ENCODE measurements around the gene RAD50. TPM values are rescaled to one million over a fixed set of nuclear protein-coding genes. Genes with fewer than 3 reads are reported as not detected.

The RAD50 gene
- total and polyA plus RNA-seq, 10 donors, result 4.2 to 34.0 (median 25.7) TPM

GRCh38 chr5:132684922-132685720 lies 128.3 kb downstream of the RAD50 start:
- H3K36me3 ChIP-seq, result no peaks in the 10 kb centered on the region
- peaks cover 0 to 23% (median 4%) of the 10 kb centered on the region in 6 donors for H3K4me1 ChIP-seq
- intact Hi-C loops (cut with DNase I; ENCODE audit: low total_unique reads), result no loop called here
- no peaks in the 10 kb centered on the region for H3K27me3 ChIP-seq (replicated peaks in 1 of 7)
- TF ChIP-seq POLR2A (IDR thresholded peaks at IDR 0.05) (no peak), CTCF (IDR thresholded peaks at IDR 0.05 in 8 of 11, conservative IDR thresholded peaks at IDR 0.05 in 3 of 11) (no peak), POLR2AphosphoS5 (IDR thresholded peaks at IDR 0.05) (no peak)
- 85 to 91% (median 88%) methylated on average over 12 of the region's 12 CpGs for WGBS, 5 donors
- no peak overlapping the region for H3K27ac ChIP-seq
- H3K4me3 ChIP-seq, result no peak overlapping the region
- no peaks in the 10 kb centered on the region for H3K9me3 ChIP-seq
- no peak for DNase-seq

- Histone ChIP-seq H3K36me3 (no peaks in the 10 kb centered on the region), H3K4me3 (no peak overlapping the region), H3K27ac (no peak overlapping the region), H3K9me3 (no peaks in the 10 kb centered on the region), H3K4me1 (peaks cover 0 to 20% (median 4%) of the 10 kb centered on the region in 6 donors), H3K27me3 (replicated peaks in 1 of 7) (no peaks in the 10 kb centered on the region)
- DNase-seq, result no peak
- WGBS, 5 donors, result 91 to 98% (median 96%) methylated on average over 3 of the region's 3 CpGs
- intact Hi-C loops (cut with DNase I; ENCODE audit: low total_unique reads), result no loop called here
- TF ChIP-seq POLR2AphosphoS5 (IDR thresholded peaks at IDR 0.05), result no peak
Measured at GRCh38 chr5:132686193-132686592, 129.4 kb downstream of the RAD50 start.

- 64 to 82% (median 77%) methylated on average over 5 of the region's 5 CpGs for WGBS, 5 donors
- DNase-seq, result no peak
- TF ChIP-seq CTCF (IDR thresholded peaks at IDR 0.05 in 8 of 11, conservative IDR thresholded peaks at IDR 0.05 in 3 of 11) (no peak), POLR2A (IDR thresholded peaks at IDR 0.05) (no peak), POLR2AphosphoS5 (IDR thresholded peaks at IDR 0.05) (no peak)
- no peaks in the 10 kb centered on the region for H3K9me3 ChIP-seq
- intact Hi-C loops (cut with DNase I; ENCODE audit: low total_unique reads), result no loop called here
- H3K36me3 ChIP-seq, result no peaks in the 10 kb centered on the region
- no peaks in the 10 kb centered on the region for H3K27me3 ChIP-seq (replicated peaks in 1 of 7)
- H3K4me3 ChIP-seq, result no peak overlapping the region
- no peak overlapping the region for H3K27ac ChIP-seq
- H3K4me1 ChIP-seq, result peaks cover 0 to 16% (median 4%) of the 10 kb centered on the region in 6 donors
Measured at GRCh38 chr5:132687995-132688394, 131.2 kb downstream of the RAD50 start.

GRCh38 chr5:132688536-132689339 lies 132.0 kb downstream of the RAD50 start:
- intact Hi-C loops (cut with DNase I; ENCODE audit: low total_unique reads), result no loop called here
- no peak for TF ChIP-seq POLR2A (IDR thresholded peaks at IDR 0.05)
- no peak for TF ChIP-seq POLR2AphosphoS5 (IDR thresholded peaks at IDR 0.05)
- TF ChIP-seq CTCF (IDR thresholded peaks at IDR 0.05 in 8 of 11, conservative IDR thresholded peaks at IDR 0.05 in 3 of 11), result no peak
- Histone ChIP-seq H3K4me3 (no peak overlapping the region), H3K36me3 (peaks cover 0 to 3% (median 0%) of the 10 kb centered on the region in 6 donors), H3K4me1 (peaks cover 0 to 16% (median 4%) of the 10 kb centered on the region in 6 donors), H3K27ac (no peak overlapping the region), H3K27me3 (replicated peaks in 1 of 7) (no peaks in the 10 kb centered on the region), H3K9me3 (no peaks in the 10 kb centered on the region)
- 21 to 28% (median 26%) methylated on average over 7 of the region's 7 CpGs for WGBS, 5 donors
- no peak for DNase-seq

Data from spleen (tissue), 11 donors.